Activated CD8-positive, alpha-beta T cell treated with anti-CD3 and anti-CD28 coated beads, Interleukin-2, amount 10 ng/mL, durations not matched to agents 7 days and 5 days (primary cell): Measurements from ENCODE around the gene TRMT13. TPM values are rescaled to one million over a fixed set of nuclear protein-coding genes. Genes with fewer than 3 reads are reported as not detected.
A peak's percentile ranks its signal among the peaks of the same experiment; 100 is the strongest.

Experiments used
- ATAC-seq: fragments of 150-1000 bp; cut with Tn5 transposase; one replicate; pipeline ENCODE4 v1.10.0; 2021; ENCODE audit warnings: moderate library complexity
- CTCF ChIA-PET: fragments of 350-600 bp; sonication (Branson Sonifier 250); formaldehyde crosslinking; loops from one replicate; lab custom pipeline; 2021; ENCODE audit warnings: antibody characterized with exemption; lab: Charles Lee
- POLR2A ChIA-PET: fragments of 350-600 bp; sonication (Branson Sonifier 250); formaldehyde crosslinking; loops from one replicate; lab custom pipeline; 2021; ENCODE audit warnings: antibody characterized with exemption; lab: Charles Lee
- DNase-seq: peaks from one replicate; pipeline ENCODE4 v3.0.0-alpha.2; 2020
- H3K27ac Mint-ChIP-seq: one replicate; pipeline ENCODE4 v1.8.0; 2021; ENCODE audit warnings: mild to moderate bottlenecking, mixed read lengths
- H3K27me3 Mint-ChIP-seq: one replicate; pipeline ENCODE4 v1.8.0; 2021; ENCODE audit warnings: low read depth, mixed read lengths
- H3K36me3 Mint-ChIP-seq: one replicate; pipeline ENCODE4 v1.8.0; 2021; ENCODE audit warnings: low read depth, mixed read lengths
- H3K4me1 Mint-ChIP-seq: one replicate; pipeline ENCODE4 v1.8.0; 2021; ENCODE audit warnings: low read depth, mixed read lengths
- H3K4me3 Mint-ChIP-seq: one replicate; pipeline ENCODE4 v1.8.0; 2021; ENCODE audit warnings: mild to moderate bottlenecking, mixed read lengths
- H3K9me3 Mint-ChIP-seq: one replicate; pipeline ENCODE4 v1.8.0; 2022; ENCODE audit warnings: mixed read lengths; ENCODE audit not compliant: insufficient read depth
- total RNA-seq, 2 experiments: library from RNA; stranded (reverse); gene quantifications; one replicate each; pipeline ENCODE4 v1.2.3, GENCODE V29; 2021

The TRMT13 gene
- 10 to 100 TPM; 17.0 to 17.4 TPM for total RNA-seq

GRCh38 chr1:100132566-100133477 is at the start of gene TRMT13, which contains the start of gene SASS6:
TRMT13 (plus strand) TSS chr1:100133163; CDS start chr1:100133169, 6 bp downstream.
SASS6 (minus strand) TSS chr1:100132930; CDS start chr1:100132814, 116 bp downstream.
- H3K4me3 Mint-ChIP-seq = peak within 1 kb of the TSS; percentile 99
- peak within 1 kb of the TSS; percentile 97 for H3K27ac Mint-ChIP-seq
- ATAC-seq (peak; percentile 93), DNase-seq (peak; percentile 98)
- POLR2A ChIA-PET = interaction anchor here (0.5 to 1.6 kb wide), 13 partner anchors 9 to 332 kb away, joined by 3 to 12 read pairs (median 4); partner anchors contain the start of genes DBT, RTCA and SLC35A3
- H3K27me3 Mint-ChIP-seq = no peaks in the 10 kb centered on the region
- H3K9me3 Mint-ChIP-seq = no peaks in the 10 kb centered on the region
- CTCF ChIA-PET = interaction anchor here (0.9 to 1.4 kb wide), 5 partner anchors 9 to 439 kb away, joined by 3 to 4 read pairs (median 3); no protein-coding TSS in a partner anchor
- peaks cover 33% of the 10 kb centered on the region for H3K4me1 Mint-ChIP-seq
- H3K36me3 Mint-ChIP-seq = peaks cover 22% of the 10 kb centered on the region

GRCh38 chr1:100087396-100087795 is 45.6 kb upstream of the TRMT13 start:
- H3K4me3 Mint-ChIP-seq = no peak overlapping the region
- no peaks in the 10 kb centered on the region for H3K9me3 Mint-ChIP-seq
- ChIA-PET CTCF (interaction anchor here (0.6 to 1.2 kb wide), 2 partner anchors 20 to 369 kb away, joined by 3 read pairs; no protein-coding TSS in a partner anchor), POLR2A (no interaction called here)
- peaks cover 34% of the 10 kb centered on the region for H3K36me3 Mint-ChIP-seq
- H3K4me1 Mint-ChIP-seq = no peaks in the 10 kb centered on the region
- ATAC-seq (no peak), DNase-seq (no peak)
- H3K27ac Mint-ChIP-seq = no peak overlapping the region
- H3K27me3 Mint-ChIP-seq = no peaks in the 10 kb centered on the region

GRCh38 chr1:100089082-100089481 is 43.9 kb upstream of the TRMT13 start:
- CTCF ChIA-PET = no interaction called here
- no peaks in the 10 kb centered on the region for H3K9me3 Mint-ChIP-seq

GRCh38 chr1:100090471-100090870 is 42.5 kb upstream of the TRMT13 start:
- Mint-ChIP-seq H3K27me3 (no peaks in the 10 kb centered on the region), H3K9me3 (no peaks in the 10 kb centered on the region), H3K36me3 (peaks cover 47% of the 10 kb centered on the region), H3K4me1 (no peaks in the 10 kb centered on the region), H3K4me3 (no peak overlapping the region), H3K27ac (no peak overlapping the region)
- ATAC-seq = no peak
- ChIA-PET POLR2A (no interaction called here), CTCF (no interaction called here)
- no peak for DNase-seq

More at GRCh38 chr1:100089082-100089481, 43.9 kb upstream of the TRMT13 start:
- Mint-ChIP-seq H3K4me3 (no peak overlapping the region), H3K4me1 (no peaks in the 10 kb centered on the region), H3K27ac (no peak overlapping the region), H3K36me3 (peaks cover 41% of the 10 kb centered on the region), H3K27me3 (no peaks in the 10 kb centered on the region)
- DNase-seq = no peak
- no peak for ATAC-seq
- POLR2A ChIA-PET = no interaction called here

GRCh38 chr1:100100202-100100601 is 32.8 kb upstream of the TRMT13 start:
- ChIA-PET POLR2A (no interaction called here), CTCF (no interaction called here)
- peaks cover 59% of the 10 kb centered on the region for H3K36me3 Mint-ChIP-seq
- no peak overlapping the region for H3K27ac Mint-ChIP-seq
- H3K4me1 Mint-ChIP-seq = no peaks in the 10 kb centered on the region
- DNase-seq (no peak), ATAC-seq (no peak)
- no peaks in the 10 kb centered on the region for H3K9me3 Mint-ChIP-seq
- no peak overlapping the region for H3K4me3 Mint-ChIP-seq
- no peaks in the 10 kb centered on the region for H3K27me3 Mint-ChIP-seq

- H3K36me3 Mint-ChIP-seq = peaks cover 56% of the 10 kb centered on the region
- no peak for ATAC-seq
- H3K4me1 Mint-ChIP-seq = no peaks in the 10 kb centered on the region
- no peak overlapping the region for H3K4me3 Mint-ChIP-seq
- POLR2A ChIA-PET = no interaction called here
- H3K27ac Mint-ChIP-seq = no peak overlapping the region
- DNase-seq = no peak
- no peaks in the 10 kb centered on the region for H3K9me3 Mint-ChIP-seq
- CTCF ChIA-PET = no interaction called here
- H3K27me3 Mint-ChIP-seq = no peaks in the 10 kb centered on the region
These were observed 31.4 kb upstream of the TRMT13 start for GRCh38 chr1:100101564-100101963.

GRCh38 chr1:100107696-100108095 is 25.3 kb upstream of the TRMT13 start:
- ATAC-seq (no peak), DNase-seq (no peak)
- Mint-ChIP-seq H3K4me1 (peaks cover 5% of the 10 kb centered on the region), H3K27me3 (no peaks in the 10 kb centered on the region), H3K4me3 (no peak overlapping the region), H3K9me3 (no peaks in the 10 kb centered on the region), H3K36me3 (peaks cover 33% of the 10 kb centered on the region), H3K27ac (no peak overlapping the region)
- CTCF ChIA-PET = interaction anchor here (0.7 kb wide), 1 partner anchor 20 kb away, joined by 3 read pairs; no protein-coding TSS in a partner anchor
- POLR2A ChIA-PET = no interaction called here

GRCh38 chr1:100109554-100110066 is 23.4 kb upstream of the TRMT13 start:
- peaks cover 26% of the 10 kb centered on the region for H3K36me3 Mint-ChIP-seq
- no peak for ATAC-seq
- peaks cover 5% of the 10 kb centered on the region for H3K4me1 Mint-ChIP-seq
- H3K27ac Mint-ChIP-seq = no peak overlapping the region
- no peak for DNase-seq
- H3K4me3 Mint-ChIP-seq = no peak overlapping the region
- no peaks in the 10 kb centered on the region for H3K27me3 Mint-ChIP-seq
- no peaks in the 10 kb centered on the region for H3K9me3 Mint-ChIP-seq
- ChIA-PET POLR2A (no interaction called here), CTCF (interaction anchor here (1.3 kb wide), 1 partner anchor 759 kb away, joined by 4 read pairs; no protein-coding TSS in a partner anchor)

- no peak for DNase-seq
- no peak for ATAC-seq
- POLR2A ChIA-PET = no interaction called here
- H3K9me3 Mint-ChIP-seq = no peaks in the 10 kb centered on the region
- no peaks in the 10 kb centered on the region for H3K4me1 Mint-ChIP-seq
- no peaks in the 10 kb centered on the region for H3K27me3 Mint-ChIP-seq
- H3K27ac Mint-ChIP-seq = no peak overlapping the region
- H3K36me3 Mint-ChIP-seq = peaks cover 33% of the 10 kb centered on the region
- CTCF ChIA-PET = no interaction called here
- H3K4me3 Mint-ChIP-seq = no peak overlapping the region
These were observed 17.4 kb upstream of the TRMT13 start for GRCh38 chr1:100115524-100115923.

GRCh38 chr1:100122177-100122576 is 10.8 kb upstream of the TRMT13 start:
- DNase-seq (no peak), ATAC-seq (no peak)
- H3K4me3 Mint-ChIP-seq = no peak overlapping the region
- H3K4me1 Mint-ChIP-seq = no peaks in the 10 kb centered on the region
- H3K27me3 Mint-ChIP-seq = no peaks in the 10 kb centered on the region
- no peaks in the 10 kb centered on the region for H3K9me3 Mint-ChIP-seq
- POLR2A ChIA-PET = interaction anchor here (0.6 kb wide), 1 partner anchor 322 kb away, joined by 3 read pairs; no protein-coding TSS in a partner anchor
- H3K27ac Mint-ChIP-seq = no peak overlapping the region
- CTCF ChIA-PET = interaction anchor here (1.2 kb wide), 1 partner anchor 40 kb away, joined by 3 read pairs; no protein-coding TSS in a partner anchor
- peaks cover 38% of the 10 kb centered on the region for H3K36me3 Mint-ChIP-seq

- DNase-seq = no peak
- H3K27ac Mint-ChIP-seq = no peak overlapping the region
- peaks cover 21% of the 10 kb centered on the region for H3K4me1 Mint-ChIP-seq
- no peak overlapping the region for H3K4me3 Mint-ChIP-seq
- H3K36me3 Mint-ChIP-seq = peaks cover 26% of the 10 kb centered on the region
- no peak for ATAC-seq
- H3K27me3 Mint-ChIP-seq = no peaks in the 10 kb centered on the region
- POLR2A ChIA-PET = no interaction called here
- CTCF ChIA-PET = no interaction called here
- H3K9me3 Mint-ChIP-seq = no peaks in the 10 kb centered on the region
These were observed 5.7 kb upstream of the TRMT13 start for GRCh38 chr1:100127226-100127625.
